Activated naive CD8-positive, alpha-beta T cell treated with anti-CD3 and anti-CD28 coated beads, Interleukin-2, amount 50 U/mL, for 16 hours (primary cell): ENCODE results near the gene PNPLA1.

Experiments
- DNase-seq: peaks from one replicate; pipeline ENCODE4 v3.0.0-alpha.2; 2020; ENCODE audit warnings: low read depth, low spot score

Gene PNPLA1

GRCh38 chr6:36355819-36356218 is 86.0 kb downstream of the PNPLA1 start:
- DNase-seq: no peak

- no peak for DNase-seq
These were observed 88.0 kb downstream of the PNPLA1 start for GRCh38 chr6:36357872-36358225.
